ENCODE data around the gene LCMT2.
"Not testable (repeated sequence)": the region's sequence is repeated elsewhere in the genome, so short reads cannot be mapped to it uniquely, and the experiment has no call there.

Gene LCMT2

GRCh38 chr15:43312378-43312777, 18.0 kb downstream of the LCMT2 start:
- no peak for DNase-seq

- no peak for DNase-seq
Observed at GRCh38 chr15:43302205-43302817, 28.1 kb downstream of the LCMT2 start, which contains the start of gene TGM7. TSS of gene TGM7 (minus strand) at chr15:43302255.

DNA sequence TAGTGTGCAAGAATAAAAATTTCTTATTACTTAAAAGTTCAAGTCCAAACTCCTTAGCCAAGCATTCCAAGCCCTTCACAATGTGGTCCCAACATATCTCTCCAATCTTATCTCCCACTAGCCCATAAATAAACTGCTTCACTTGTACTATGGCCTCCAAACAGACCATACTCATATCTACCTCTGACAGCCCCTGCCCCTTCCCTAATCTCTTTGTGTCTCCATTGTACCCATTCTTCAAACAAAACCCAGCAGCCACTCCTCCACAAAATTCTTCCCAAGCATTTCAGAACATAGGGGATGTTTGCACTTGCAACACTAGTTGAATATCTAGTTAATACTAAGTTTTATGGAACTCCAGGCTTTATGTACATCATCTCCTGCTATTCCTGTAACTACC, 30.5 kb downstream of the LCMT2 start:
- no peak for DNase-seq

GRCh38 chr15:43299411-43299810, 31.0 kb downstream of the LCMT2 start:
- no peak for DNase-seq

DNA sequence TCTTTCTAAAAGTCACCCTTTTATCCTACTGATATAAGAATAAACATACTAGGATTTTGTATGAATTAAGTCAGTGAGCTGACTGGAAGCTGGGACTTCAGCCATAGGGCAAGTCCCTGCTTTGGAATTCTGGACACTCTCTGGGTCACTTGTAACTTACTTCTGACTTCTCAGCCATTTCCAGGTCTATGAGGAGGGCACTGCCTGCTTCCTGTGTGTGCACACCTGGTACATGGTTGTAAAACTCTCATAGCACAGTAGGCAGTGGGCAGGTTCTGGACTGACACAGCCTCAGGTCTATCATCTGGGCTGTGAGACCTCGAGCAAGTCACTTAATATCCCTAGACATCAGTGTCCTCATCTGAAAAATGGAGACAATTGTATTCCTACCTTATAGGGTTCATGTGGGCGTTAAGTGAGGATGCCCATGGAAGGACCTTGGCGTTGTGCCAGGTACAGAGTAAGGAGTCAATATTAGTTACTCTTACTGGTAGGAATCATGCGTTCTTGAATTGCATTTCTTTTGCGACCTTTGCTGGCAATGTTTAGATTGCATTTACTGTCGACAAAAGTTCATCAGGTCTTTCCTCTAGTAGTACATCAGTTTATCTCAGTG, 36.2 kb downstream of the LCMT2 start:
- DNase-seq = no peak

DNA sequence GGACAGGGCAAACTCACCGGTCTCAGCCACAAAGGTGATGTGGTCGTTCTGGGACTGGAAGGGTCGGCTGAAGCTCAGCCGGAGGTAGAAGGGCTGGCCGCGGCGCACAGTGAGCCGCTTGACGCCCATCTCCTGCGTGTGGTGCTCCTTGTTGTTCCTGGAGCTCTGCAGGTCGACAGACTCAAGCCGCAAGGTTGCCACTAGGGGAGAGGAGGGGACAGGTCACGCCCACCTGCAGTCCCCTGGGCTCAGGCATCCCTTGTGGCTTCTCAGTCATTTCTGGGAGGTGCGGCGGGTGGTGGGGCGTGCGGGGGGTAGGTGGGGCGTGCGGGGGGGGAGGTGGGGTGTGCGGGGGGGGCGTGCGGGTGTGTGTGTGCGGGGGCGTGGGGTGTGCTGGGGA, 36.9 kb downstream of the LCMT2 start:
- DNase-seq = no peak

DNA sequence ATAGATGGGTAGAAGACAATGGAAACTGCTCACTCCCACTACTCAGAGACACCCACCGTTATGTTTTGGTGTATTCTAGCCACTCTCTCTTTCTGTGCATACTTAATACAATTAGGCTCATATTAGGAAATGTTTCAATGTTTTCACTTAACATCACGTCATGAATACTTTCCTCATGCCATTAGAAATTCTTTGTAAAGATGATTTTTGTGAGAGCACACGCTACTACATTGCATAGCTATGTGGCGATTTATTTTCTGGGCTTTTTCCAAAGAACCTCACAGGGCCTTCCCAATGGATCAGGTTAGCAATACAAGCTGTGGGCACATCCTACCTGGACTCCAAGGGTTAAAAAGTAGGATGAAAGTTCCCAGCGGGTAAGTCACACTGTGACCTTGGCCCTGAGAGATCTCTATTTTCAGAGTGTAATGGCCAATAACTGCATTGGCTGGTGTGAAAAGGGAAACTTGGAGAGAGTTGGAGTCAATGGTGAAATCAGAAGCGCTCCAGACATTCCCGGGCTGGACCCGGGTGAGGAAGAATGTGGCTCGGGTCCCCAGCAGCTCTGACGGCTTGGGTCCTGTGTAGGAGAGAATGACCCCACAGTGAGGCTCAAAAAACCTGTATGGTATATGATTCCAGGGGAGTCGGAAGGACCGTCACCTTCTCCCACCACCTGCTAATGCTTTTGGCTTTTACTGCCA, 37.8 kb downstream of the LCMT2 start:
- no peak for DNase-seq

DNA sequence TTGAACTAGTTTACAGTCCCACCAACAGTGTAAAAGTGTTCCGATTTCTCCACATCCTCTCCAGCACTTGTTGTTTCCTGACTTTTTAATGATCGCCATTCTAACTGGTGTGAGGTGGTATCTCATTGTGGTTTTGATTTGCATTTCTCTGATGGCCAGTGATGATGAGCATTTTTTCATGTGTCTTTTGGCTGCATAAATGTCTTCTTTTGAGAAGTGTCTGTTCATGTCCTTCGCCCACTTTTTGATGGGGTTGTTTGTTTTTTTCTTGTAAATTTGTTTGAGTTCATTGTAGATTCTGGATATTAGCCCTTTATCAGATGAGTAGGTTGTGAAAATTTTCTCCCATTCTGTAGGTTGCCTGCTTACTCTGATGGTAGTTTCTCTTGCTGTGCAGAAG, 40.7 kb downstream of the LCMT2 start:
- not testable (repeated sequence) for DNase-seq

GRCh38 chr15:43287254-43287653, 43.1 kb downstream of the LCMT2 start:
- no peak for DNase-seq

GRCh38 chr15:43286074-43286473, 44.3 kb downstream of the LCMT2 start:
- no peak for DNase-seq

DNA sequence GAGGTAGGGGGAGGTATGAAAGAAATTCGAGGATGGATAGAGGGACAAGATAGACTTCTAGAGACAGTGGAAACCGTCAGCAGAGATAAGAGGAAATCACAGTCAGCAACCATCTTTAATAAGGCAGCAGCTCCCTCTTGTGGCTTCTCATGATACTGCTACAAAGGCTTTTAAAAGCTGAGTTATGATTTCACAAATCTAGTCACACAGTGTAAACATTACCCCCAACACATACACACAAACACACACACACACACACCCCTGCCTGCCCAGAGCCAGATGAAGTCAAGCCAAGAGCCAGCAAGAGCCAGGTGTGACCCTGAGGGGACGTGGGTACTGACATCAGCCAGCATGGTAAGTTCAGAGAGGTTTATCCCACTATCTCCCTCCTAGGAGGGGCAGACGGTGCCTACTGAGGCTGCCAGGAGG, 44.8 kb downstream of the LCMT2 start:
- peak in 1 of 2 experiments; percentile 39 for DNase-seq

- DNase-seq = no peak
Observed at GRCh38 chr15:43283526-43283925, 46.8 kb downstream of the LCMT2 start.

GRCh38 chr15:43281926-43282602, 48.3 kb downstream of the LCMT2 start:
- no peak for DNase-seq

DNA sequence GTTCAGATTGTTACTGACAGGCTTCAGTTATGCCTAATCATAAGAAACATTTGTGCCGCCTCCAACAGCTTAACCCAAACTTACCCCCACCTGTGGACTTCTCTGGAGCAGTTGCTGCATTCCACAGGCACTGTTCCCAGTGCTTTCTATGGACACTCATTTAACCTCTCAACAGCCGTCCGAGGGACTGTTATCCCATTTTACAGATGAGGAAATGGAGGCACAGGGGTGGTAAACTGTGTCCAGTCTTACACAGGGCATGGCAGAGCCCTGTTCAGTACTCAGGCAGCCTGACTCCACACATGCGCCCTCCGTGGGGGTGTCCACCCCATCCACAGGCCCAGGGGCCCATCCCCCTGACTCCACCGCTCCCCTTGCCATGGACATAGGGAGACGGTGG, 49.4 kb downstream of the LCMT2 start:
- no peak for DNase-seq

DNA sequence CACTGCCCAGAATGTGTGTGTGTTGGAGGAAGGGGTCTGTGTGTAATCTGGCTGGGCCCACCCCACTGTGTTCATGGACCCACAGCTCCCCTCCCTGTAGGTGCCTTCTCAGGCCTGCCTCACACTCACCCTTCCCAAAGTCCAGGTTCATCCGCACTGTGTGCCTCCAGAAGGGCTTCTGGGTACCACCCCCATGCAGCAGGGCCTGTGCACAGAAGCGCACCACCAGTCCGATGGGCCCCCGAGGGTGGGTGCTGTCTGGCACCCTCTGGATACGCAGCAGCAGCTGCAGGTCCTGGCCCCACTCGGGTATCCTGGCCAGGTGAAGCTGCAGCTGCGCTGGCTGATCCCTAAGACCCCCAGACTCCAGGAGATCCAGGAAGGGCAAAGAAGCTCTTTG, 50.9 kb downstream of the LCMT2 start:
- DNase-seq = no peak

GRCh38 chr15:43278869-43279268, 51.5 kb downstream of the LCMT2 start:
- DNase-seq = no peak

DNA sequence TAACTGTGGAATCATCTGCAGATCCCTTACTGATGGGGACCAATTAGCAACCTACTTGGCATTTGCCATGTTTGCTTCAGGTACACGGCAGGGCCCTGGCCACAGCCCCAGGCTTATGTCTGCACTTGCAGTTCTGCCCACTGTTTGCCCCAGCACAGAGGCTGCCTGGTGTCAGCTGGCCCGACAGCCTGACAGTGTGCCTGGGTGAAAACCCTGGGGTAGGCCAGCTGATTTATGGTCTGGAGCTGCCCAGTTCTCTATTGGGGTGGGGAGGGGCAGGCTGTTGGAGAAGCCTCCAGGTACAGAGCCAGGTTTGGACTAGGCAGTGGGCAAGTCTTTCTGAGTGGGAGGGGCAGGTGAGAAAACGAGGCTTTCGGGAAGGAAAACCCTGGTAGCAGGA, 52.5 kb downstream of the LCMT2 start:
- DNase-seq = no peak

DNA sequence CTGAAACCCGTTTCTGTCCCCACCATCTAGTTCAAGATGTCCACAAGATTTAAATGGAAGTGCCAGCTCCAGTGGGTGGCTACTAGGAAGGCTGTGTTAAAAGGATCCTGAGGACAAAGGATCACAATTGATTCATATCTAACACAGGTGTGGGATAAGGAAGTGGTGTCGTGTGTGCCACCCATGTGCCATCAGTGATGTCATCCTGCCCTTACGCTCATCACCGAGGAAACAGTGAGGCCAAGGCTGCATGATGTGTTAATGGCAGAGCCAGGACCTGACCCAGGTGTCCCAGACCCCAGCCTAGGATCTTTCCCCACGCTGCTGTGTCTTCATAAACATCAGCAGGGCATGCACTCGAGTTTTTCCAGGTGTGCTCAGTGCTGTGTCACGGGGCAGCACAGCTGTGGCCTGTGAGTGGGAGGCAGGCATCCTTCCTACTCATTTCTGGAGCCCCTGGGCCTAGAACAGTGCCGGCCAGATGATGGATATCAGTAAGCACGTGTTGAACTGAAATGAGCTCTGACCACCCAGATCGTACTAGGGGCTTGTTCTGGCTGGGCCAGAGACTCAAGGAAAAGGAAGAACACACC, 53.0 kb downstream of the LCMT2 start:
- DNase-seq = no peak

- no peak for DNase-seq
Observed at GRCh38 chr15:43276563-43277200, 53.7 kb downstream of the LCMT2 start.

GRCh38 chr15:43275740-43276562, 54.4 kb downstream of the LCMT2 start:
- DNase-seq = no peak

GRCh38 chr15:43274136-43274535, 56.2 kb downstream of the LCMT2 start:
- no peak for DNase-seq

All from SW 1271 (cell line).